ENCODE data around the gene MT1M. TPM values are rescaled to one million over a fixed set of nuclear protein-coding genes. Genes with fewer than 3 reads are reported as not detected.

MT1M gene
- total and polyA plus RNA-seq, 10 of the 15 experiments (the other 5 are each of a cell fraction or from before 2014, with no cell fraction given), result not detected

GRCh38 chr16:56631197-56631596 lies 1.3 kb upstream of the MT1M start:
- DNase-seq (ENCODE audit: low read depth, low spot score) (no peak), FAIRE-seq (no peak), ATAC-seq (no peak)
- Histone ChIP-seq H3K27ac (ENCODE audit: control insufficient read depth, insufficient read depth) (no peak overlapping the region), H3K9me3 (replicated peaks; ENCODE audit: control insufficient read depth, insufficient read depth, low read length) (no peaks in the 10 kb centered on the region), H3K4me1 (ENCODE audit: control insufficient read depth, insufficient read depth, low read length) (peaks cover 15% of the 10 kb centered on the region), H3K9ac (ENCODE audit: control insufficient read depth, insufficient read depth, low read length) (no peak overlapping the region), H3K4me2 (ENCODE audit: control insufficient read depth, insufficient read depth) (no peak overlapping the region), H3K4me3 (no peak overlapping the region), H3K79me2 (ENCODE audit: control insufficient read depth, insufficient read depth, low read length) (no peaks in the 10 kb centered on the region), H4K20me1 (ENCODE audit: control insufficient read depth, insufficient read depth) (no peaks in the 10 kb centered on the region), H3K27me3 (replicated peaks in 1 of 2; ENCODE audit: control insufficient read depth in 2 of 2, insufficient read depth in 2 of 2, low read length in 1 of 2) (peaks cover 11 to 18% of the 10 kb centered on the region in 2 experiments), H2AFZ (ENCODE audit: control insufficient read depth, low read depth, low read length) (no peak overlapping the region), H3K36me3 (ENCODE audit: control insufficient read depth in 2 of 2, insufficient read depth in 2 of 2, low read length in 1 of 2) (no peaks in the 10 kb centered on the region)
- ChIA-PET POLR2A (interaction anchor here (1.2 to 1.9 kb wide), 2 partner anchors 23 to 98 kb away, joined by 3 to 6 read pairs; partner anchors contain the start of gene MT2A), SMC1A (ENCODE audit: uncharacterized antibody, unreplicated experiment) (interaction anchor here (1.0 to 2.4 kb wide), 4 partner anchors 20 to 71 kb away, joined by 3 to 27 read pairs (median 5); no protein-coding TSS in a partner anchor), RAD21 (ENCODE audit: unreplicated experiment) (interaction anchor here (1.2 to 2.9 kb wide), 3 partner anchors 21 to 70 kb away, joined by 3 to 23 read pairs (median 11); partner anchors contain the start of gene MT2A), CTCF (interaction anchor here (1.2 to 3.1 kb wide), 3 partner anchors 30 to 158 kb away, joined by 4 to 14 read pairs (median 13); no protein-coding TSS in a partner anchor)
- TF ChIP-seq TCF3 (IDR thresholded peaks at IDR 0.05; ENCODE audit: borderline replicate concordance, insufficient read depth, low read depth, low read length) (no peak), FOXK2 (IDR thresholded peaks at IDR 0.05) (no peak), CHD1 (IDR thresholded peaks at IDR 0.05; ENCODE audit: low read depth, low read length) (no peak), CTCF (IDR thresholded peaks at IDR 0.05 in 2 of 3, conservative IDR thresholded peaks at IDR 0.05 in 1 of 3; ENCODE audit: control insufficient read depth in 2 of 3, extremely low read depth in 1 of 3, insufficient read depth in 1 of 3, low read depth in 3 of 3, low read length in 3 of 3) (no peak), USF2 (IDR thresholded peaks at IDR 0.05; ENCODE audit: borderline replicate concordance, low read depth, low read length) (no peak), STAT3 (IDR thresholded peaks at IDR 0.05; ENCODE audit: low read depth, low read length) (no peak)
- intact Hi-C loops (cut with micrococcal nuclease; ENCODE audit: unreplicated experiment), result no loop called here
- in situ Hi-C loops (cut with MboI), result no loop called here
- BruUV-seq (replicated peaks), result no TSS peak
- 69% methylated on average over 10 of the region's 10 CpGs for WGBS (ENCODE audit: insufficient coverage, insufficient replicate concordance, low lambda C conversion rate, missing lambda C conversion rate)
